K562 (cell line): ENCODE measurements around the gene MKNK2. TPM values are rescaled to one million over a fixed set of nuclear protein-coding genes. Genes with fewer than 3 reads are reported as not detected.
A peak's percentile ranks its signal among the peaks of the same experiment; 100 is the strongest.

Experiments used
- ARNT ChIP-seq, 2 experiments: fragments of 450-650 bp; IDR thresholded peaks; 2 replicates each; pipeline ENCODE4 v1.6.1; 2016; ENCODE audit warnings: mild to moderate bottlenecking in 1 of 2
- DMBX1 ChIP-seq: fragments of 250-450 bp; sonication (Bioruptor Pico); IDR thresholded peaks from 2 replicates; pipeline ENCODE4 v1.8.0; 2022; ENCODE audit warnings: inconsistent platforms, mild to moderate bottlenecking, moderate library complexity, borderline replicate concordance
- ETV6 ChIP-seq, 3 experiments: fragments of 150-350 bp in 1 of 3; sonication (generic) in 1 of 3; formaldehyde crosslinking in 1 of 3; IDR thresholded peaks; 2 replicates each; pipeline versions ENCODE4 v1.6.1 to v1.8.0; 2014 to 2022; ENCODE audit warnings: borderline replicate concordance in 2 of 3, low read depth in 2 of 3, antibody characterized with exemption in 1 of 3, low read length in 1 of 3, mild to moderate bottlenecking in 1 of 3, missing genetic modification reagents in 1 of 3
- KDM1A ChIP-seq, 2 experiments: fragments of 450-650 bp; IDR thresholded peaks; 2 replicates each; pipeline ENCODE4 v1.6.1; 2016; ENCODE audit warnings: mild to moderate bottlenecking in 2 of 2
- KDM4B ChIP-seq, 2 experiments: fragments of 450-650 bp in 1 of 2; sonication (generic) in 1 of 2; IDR thresholded peaks; 2 replicates each; pipeline ENCODE4 v1.6.1; 2016 to 2017; ENCODE audit warnings: borderline replicate concordance in 2 of 2, antibody characterized with exemption in 1 of 2, low read depth in 1 of 2, mild to moderate bottlenecking in 1 of 2
- NFE2 ChIP-seq: IDR thresholded peaks from 2 replicates; pipeline ENCODE4 v1.6.1; 2014; ENCODE audit warnings: antibody characterized with exemption, low read depth
- NR4A1 ChIP-seq, 2 experiments: fragments of 250-450 bp in 1 of 2; fragments of 450-650 bp in 1 of 2; sonication (Bioruptor Pico) in 1 of 2; IDR thresholded peaks; 2 replicates each; pipeline versions ENCODE4 v1.4.0 to v1.6.1; 2016 to 2020; ENCODE audit warnings: mild to moderate bottlenecking in 2 of 2, missing compliant biosample characterization in 1 of 2, missing genetic modification characterization in 1 of 2, moderate library complexity in 1 of 2
- SREBF2 ChIP-seq: sonication (generic); formaldehyde crosslinking; IDR thresholded peaks from 2 replicates; pipeline ENCODE4 v1.4.0; 2020; ENCODE audit warnings: mild to moderate bottlenecking, missing genetic modification reagents
- TEAD1 ChIP-seq, 2 experiments: fragments of 450-650 bp in 1 of 2; sonication (generic) in 1 of 2; formaldehyde crosslinking; IDR thresholded peaks; 2 replicates each; pipeline versions ENCODE4 v1.4.0 to v1.8.0; 2020 to 2022; ENCODE audit warnings: mild to moderate bottlenecking in 2 of 2, missing genetic modification reagents in 1 of 2
- ZNF444 ChIP-seq: fragments of 250-450 bp; sonication (Bioruptor Pico); IDR thresholded peaks from 2 replicates; pipeline ENCODE4 v1.4.0; 2020; ENCODE audit warnings: mild to moderate bottlenecking, moderate library complexity
- ZNF668 ChIP-seq: fragments of 250-450 bp; sonication (Bioruptor Pico); IDR thresholded peaks from 2 replicates; pipeline ENCODE4 v1.8.0; 2022; ENCODE audit warnings: mild to moderate bottlenecking, inconsistent platforms
- polyA plus RNA-seq, 8 experiments: library from polyadenylated mRNA; depleted of rRNA in 4 of 8; stranded (reverse) in 5 of 8; unstranded in 3 of 8; fragments of >200 nt; fragmentation: Nextera tagmentation in 2 of 8; fragmentation: Illumina TruSeq in 1 of 8; extraction: Ambion mirVana in 2 of 8; extraction: Trizol in 1 of 8; gene quantifications; 2 replicates each; pipeline versions ENCODE4 v1.2.1 to v1.2.3, GENCODE V29; 2011 to 2014; ENCODE audit warnings: inconsistent platforms in 1 of 8, missing spikeins in 1 of 8
- total RNA-seq, 7 experiments: library from RNA; depleted of rRNA in 6 of 7; stranded (reverse); fragments of >200 nt in 6 of 7; fragmentation: Illumina TruSeq in 2 of 7; extraction: Trizol in 2 of 7; gene quantifications; 2 replicates each; pipeline versions ENCODE4 v1.2.1 to v1.2.3, GENCODE V29; 2011 to 2021; ENCODE audit warnings: low replicate concordance in 1 of 7
- TF ChIP-seq, protein P1 (sequence below): fragments of 250-450 bp; sonication (Bioruptor Pico); IDR thresholded peaks from 2 replicates; pipeline ENCODE4 v1.6.1; 2021; ENCODE audit warnings: mild to moderate bottlenecking
- TF ChIP-seq, protein P2 (sequence below): fragments of 250-450 bp; sonication (Bioruptor Pico); IDR thresholded peaks from 2 replicates; pipeline ENCODE4 v1.8.0; 2021; ENCODE audit warnings: mild to moderate bottlenecking, moderate library complexity
- TF ChIP-seq, protein P3 (sequence below): fragments of 450-650 bp; IDR thresholded peaks from 2 replicates; pipeline ENCODE4 v1.6.1; 2017; ENCODE audit warnings: antibody characterized with exemption
- TF ChIP-seq, protein P4 (sequence below), 2 experiments: fragments of 450-650 bp; IDR thresholded peaks; 2 replicates each; pipeline ENCODE4 v1.6.1; 2016; ENCODE audit warnings: mild to moderate bottlenecking in 2 of 2, borderline replicate concordance in 1 of 2, low read depth in 1 of 2, moderate library complexity in 1 of 2

MKNK2 gene
- total and polyA plus RNA-seq, 9 of the 15 experiments (the other 6 are each of a cell fraction or from before 2014, with no cell fraction given), result 5.1 to 191 (median 51.9) TPM

DNA sequence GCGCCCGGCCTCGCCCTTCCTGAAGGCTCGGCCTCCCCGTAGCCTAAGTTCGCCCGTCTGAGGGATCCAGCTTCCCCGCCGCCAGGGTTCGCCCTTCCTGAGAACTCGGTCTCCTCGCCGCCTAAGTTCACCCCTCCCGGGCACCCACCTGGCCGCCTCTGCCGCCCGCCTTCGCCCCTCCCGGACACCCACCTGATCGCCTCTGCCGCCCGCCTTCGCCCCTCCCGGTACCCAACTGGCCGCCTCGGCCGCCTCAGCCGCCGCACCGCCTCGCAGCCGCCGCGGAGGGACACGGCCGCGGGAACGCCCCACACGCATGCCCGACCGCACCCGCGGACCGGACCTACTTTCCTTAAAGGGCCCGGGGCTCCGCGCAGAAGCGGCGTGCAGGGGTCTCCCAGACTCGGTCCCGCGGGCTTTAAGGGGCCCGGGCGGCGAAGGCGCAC lies 45.0 kb upstream of the MKNK2 start, which contains the start of gene MOB3A (continued):
- TF ChIP-seq NR4A1 (CRISPR knock-in tag; IDR thresholded peaks at IDR 0.05) (peak; percentile 85), NR4A1 (tag; IDR thresholded peaks at IDR 0.05) (peak; percentile 53; the same call in 1 of the 2 replicates), ZNF444 (CRISPR knock-in tag) (no peak), ARNT (IDR thresholded peaks at IDR 0.05) (0 out of 4 replicates have a peak, but pooled peaks of 1 of the 2 experiments have one; percentile 6), TEAD1 (CRISPR knock-in tag; IDR thresholded peaks at IDR 0.05) (peak; percentile 55 to 89; a peak in 3 of 4 replicates), DMBX1 (peak; percentile 34; the same call in 1 of the 2 replicates), ETV6 (IDR thresholded peaks at IDR 0.05; ENCODE audit: borderline replicate concordance in 1 of 2, low read depth in 2 of 2, low read length in 1 of 2) (no peak), ETV6 (CRISPR knock-in tag; IDR thresholded peaks at IDR 0.05; ENCODE audit: borderline replicate concordance) (no peak), KDM1A (IDR thresholded peaks at IDR 0.05) (peak in 1 of 2 experiments; percentile 63; a peak in 1 of 4 replicates), NFE2 (no peak), KDM4B (IDR thresholded peaks at IDR 0.05; ENCODE audit: borderline replicate concordance in 2 of 2, low read depth in 1 of 2) (no peak), SREBF2 (no peak), ZNF668 (CRISPR knock-in tag) (no peak)
- TF ChIP-seq, protein P1, sequence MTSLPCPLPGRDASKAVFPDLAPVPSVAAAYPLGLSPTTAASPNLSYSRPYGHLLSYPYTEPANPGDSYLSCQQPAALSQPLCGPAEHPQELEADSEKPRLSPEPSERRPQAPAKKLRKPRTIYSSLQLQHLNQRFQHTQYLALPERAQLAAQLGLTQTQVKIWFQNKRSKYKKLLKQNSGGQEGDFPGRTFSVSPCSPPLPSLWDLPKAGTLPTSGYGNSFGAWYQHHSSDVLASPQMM (CRISPR knock-in tag), result no peak
- TF ChIP-seq, protein P2, sequence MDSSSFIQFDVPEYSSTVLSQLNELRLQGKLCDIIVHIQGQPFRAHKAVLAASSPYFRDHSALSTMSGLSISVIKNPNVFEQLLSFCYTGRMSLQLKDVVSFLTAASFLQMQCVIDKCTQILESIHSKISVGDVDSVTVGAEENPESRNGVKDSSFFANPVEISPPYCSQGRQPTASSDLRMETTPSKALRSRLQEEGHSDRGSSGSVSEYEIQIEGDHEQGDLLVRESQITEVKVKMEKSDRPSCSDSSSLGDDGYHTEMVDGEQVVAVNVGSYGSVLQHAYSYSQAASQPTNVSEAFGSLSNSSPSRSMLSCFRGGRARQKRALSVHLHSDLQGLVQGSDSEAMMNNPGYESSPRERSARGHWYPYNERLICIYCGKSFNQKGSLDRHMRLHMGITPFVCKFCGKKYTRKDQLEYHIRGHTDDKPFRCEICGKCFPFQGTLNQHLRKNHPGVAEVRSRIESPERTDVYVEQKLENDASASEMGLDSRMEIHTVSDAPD, result no peak
- TF ChIP-seq, protein P3, sequence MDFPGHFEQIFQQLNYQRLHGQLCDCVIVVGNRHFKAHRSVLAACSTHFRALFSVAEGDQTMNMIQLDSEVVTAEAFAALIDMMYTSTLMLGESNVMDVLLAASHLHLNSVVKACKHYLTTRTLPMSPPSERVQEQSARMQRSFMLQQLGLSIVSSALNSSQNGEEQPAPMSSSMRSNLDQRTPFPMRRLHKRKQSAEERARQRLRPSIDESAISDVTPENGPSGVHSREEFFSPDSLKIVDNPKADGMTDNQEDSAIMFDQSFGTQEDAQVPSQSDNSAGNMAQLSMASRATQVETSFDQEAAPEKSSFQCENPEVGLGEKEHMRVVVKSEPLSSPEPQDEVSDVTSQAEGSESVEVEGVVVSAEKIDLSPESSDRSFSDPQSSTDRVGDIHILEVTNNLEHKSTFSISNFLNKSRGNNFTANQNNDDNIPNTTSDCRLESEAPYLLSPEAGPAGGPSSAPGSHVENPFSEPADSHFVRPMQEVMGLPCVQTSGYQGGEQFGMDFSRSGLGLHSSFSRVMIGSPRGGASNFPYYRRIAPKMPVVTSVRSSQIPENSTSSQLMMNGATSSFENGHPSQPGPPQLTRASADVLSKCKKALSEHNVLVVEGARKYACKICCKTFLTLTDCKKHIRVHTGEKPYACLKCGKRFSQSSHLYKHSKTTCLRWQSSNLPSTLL, result no peak
- TF ChIP-seq, protein P4, sequence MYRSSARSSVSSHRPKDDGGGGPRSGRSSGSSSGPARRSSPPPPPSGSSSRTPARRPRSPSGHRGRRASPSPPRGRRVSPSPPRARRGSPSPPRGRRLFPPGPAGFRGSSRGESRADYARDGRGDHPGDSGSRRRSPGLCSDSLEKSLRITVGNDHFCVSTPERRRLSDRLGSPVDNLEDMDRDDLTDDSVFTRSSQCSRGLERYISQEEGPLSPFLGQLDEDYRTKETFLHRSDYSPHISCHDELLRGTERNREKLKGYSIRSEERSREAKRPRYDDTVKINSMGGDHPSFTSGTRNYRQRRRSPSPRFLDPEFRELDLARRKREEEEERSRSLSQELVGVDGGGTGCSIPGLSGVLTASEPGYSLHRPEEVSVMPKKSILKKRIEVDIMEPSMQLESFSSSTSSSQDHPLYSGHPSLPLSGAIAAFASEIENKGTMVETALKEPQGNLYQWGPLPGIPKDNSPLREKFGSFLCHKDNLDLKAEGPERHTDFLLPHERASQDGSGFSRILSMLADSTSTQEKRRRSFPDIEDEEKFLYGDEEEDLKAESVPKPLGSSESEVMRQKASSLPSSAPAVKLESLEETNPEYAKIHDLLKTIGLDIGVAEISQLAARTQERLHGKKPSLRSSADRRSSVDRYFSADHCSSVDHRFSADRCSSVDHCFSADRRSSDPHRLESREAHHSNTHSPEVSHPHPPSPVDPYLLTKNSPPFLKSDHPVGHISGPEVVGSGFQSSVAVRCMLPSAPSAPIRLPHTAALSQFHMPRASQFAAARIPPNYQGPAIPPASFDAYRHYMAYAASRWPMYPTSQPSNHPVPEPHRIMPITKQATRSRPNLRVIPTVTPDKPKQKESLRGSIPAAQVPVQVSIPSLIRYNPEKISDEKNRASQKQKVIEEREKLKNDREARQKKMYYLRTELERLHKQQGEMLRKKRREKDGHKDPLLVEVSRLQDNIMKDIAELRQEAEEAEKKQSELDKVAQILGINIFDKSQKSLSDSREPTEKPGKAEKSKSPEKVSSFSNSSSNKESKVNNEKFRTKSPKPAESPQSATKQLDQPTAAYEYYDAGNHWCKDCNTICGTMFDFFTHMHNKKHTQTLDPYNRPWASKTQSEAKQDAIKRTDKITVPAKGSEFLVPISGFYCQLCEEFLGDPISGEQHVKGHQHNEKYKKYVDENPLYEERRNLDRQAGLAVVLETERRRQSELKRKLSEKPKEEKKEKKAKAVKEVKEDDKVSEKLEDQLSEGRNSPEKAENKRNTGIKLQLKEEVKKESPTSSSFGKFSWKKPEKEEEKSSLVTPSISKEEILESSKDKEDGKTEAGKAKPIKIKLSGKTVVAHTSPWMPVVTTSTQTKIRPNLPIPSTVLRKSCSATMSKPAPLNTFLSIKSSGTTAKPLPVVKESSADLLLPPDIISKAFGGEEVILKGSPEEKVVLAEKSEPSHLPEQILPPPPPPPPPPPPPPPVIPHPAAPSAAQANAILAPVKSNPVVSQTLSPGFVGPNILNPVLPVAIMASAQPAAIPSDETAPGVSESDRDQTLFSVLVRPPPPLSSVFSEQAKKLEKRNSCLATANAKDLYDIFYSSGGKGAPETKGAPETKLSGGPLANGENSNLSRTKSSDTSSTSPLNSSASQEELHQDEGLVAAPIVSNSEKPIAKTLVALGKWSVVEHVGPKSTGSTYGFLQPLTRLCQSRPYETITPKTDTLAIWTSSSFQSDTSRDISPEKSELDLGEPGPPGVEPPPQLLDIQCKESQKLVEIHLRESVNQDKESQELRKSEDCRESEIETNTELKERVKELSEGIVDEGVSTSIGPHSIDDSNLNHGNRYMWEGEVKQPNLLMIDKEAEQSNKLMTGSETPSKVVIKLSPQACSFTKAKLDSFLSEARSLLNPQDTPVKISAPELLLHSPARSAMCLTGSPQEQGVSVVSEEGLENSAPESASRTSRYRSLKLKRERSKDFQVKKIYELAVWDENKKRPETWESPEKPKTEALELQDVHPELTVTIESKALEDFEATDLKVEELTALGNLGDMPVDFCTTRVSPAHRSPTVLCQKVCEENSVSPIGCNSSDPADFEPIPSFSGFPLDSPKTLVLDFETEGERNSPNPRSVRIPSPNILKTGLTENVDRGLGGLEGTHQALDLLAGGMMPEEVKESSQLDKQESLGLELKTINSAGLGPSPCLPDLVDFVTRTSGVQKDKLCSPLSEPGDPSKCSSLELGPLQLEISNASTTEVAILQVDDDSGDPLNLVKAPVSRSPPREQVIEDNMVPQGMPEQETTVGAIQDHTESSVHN (IDR thresholded peaks at IDR 0.05; ENCODE audit: borderline replicate concordance in 1 of 2, low read depth in 1 of 2), result no peak
